OCI-LY1 (cell line): ENCODE measurements around the gene LENEP.

Experiments
- H2AFZ ChIP-seq: fragments of 200-600 bp; sonication (generic), shearing (Covaris generic); 2 replicates; pipeline ENCODE4 v1.6.0; 2014; ENCODE audit warnings: antibody characterized with exemption, mild to moderate bottlenecking, low read length
- H3F3A ChIP-seq: fragments of 200-600 bp; sonication (generic), shearing (Covaris generic); 2 replicates; pipeline ENCODE4 v1.6.0; 2014; ENCODE audit warnings: mild to moderate bottlenecking, antibody characterized with exemption, low read length, moderate library complexity; ENCODE audit not compliant: insufficient read depth
- H3K27ac ChIP-seq: fragments of 200-600 bp; sonication (generic); 2 replicates; pipeline ENCODE4 v1.5.1; 2014; ENCODE audit warnings: low read length, mixed run types, mild to moderate bottlenecking, low read depth; ENCODE audit not compliant: poor library complexity, severe bottlenecking
- H3K27me3 ChIP-seq: fragments of 200-600 bp; sonication (generic); 2 replicates; pipeline ENCODE4 v1.6.0; 2014; ENCODE audit warnings: antibody characterized with exemption, mild to moderate bottlenecking, low read length, moderate library complexity; ENCODE audit not compliant: insufficient read depth
- H3K36me3 ChIP-seq: fragments of 200-600 bp; sonication (generic); 2 replicates; pipeline ENCODE4 v1.6.1; 2014; ENCODE audit warnings: mild to moderate bottlenecking, antibody characterized with exemption, low read length, moderate library complexity, mixed read lengths; ENCODE audit not compliant: insufficient read depth
- H3K4me1 ChIP-seq: fragments of 200-600 bp; sonication (generic); 2 replicates; pipeline ENCODE4 v1.5.1; 2014; ENCODE audit warnings: mild to moderate bottlenecking, low read length, moderate library complexity; ENCODE audit not compliant: insufficient read depth, severe bottlenecking
- H3K4me2 ChIP-seq: fragments of 200-600 bp; sonication (generic), shearing (Covaris generic); 2 replicates; pipeline ENCODE4 v1.6.1; 2014; ENCODE audit warnings: low read length
- H3K4me3 ChIP-seq: fragments of 200-600 bp; sonication (generic); 2 replicates; pipeline ENCODE4 v1.5.1; 2014; ENCODE audit warnings: low read length, low read depth, mild to moderate bottlenecking, mixed read lengths; ENCODE audit not compliant: poor library complexity, severe bottlenecking
- H3K79me2 ChIP-seq: fragments of 200-600 bp; shearing (Covaris generic); 2 replicates; pipeline ENCODE4 v1.6.1; 2016; ENCODE audit warnings: mixed run types, low read length, mixed read lengths; ENCODE audit not compliant: insufficient read depth
- H3K9ac ChIP-seq: fragments of 200-600 bp; sonication (generic), shearing (Covaris generic); 2 replicates; pipeline ENCODE4 v1.6.1; 2014; ENCODE audit warnings: mild to moderate bottlenecking, low read length, mixed read lengths
- H3K9me2 ChIP-seq: fragments of 200-600 bp; sonication (generic), shearing (Covaris generic); 2 replicates; pipeline ENCODE4 v1.6.1; 2014; ENCODE audit warnings: low read depth, mild to moderate bottlenecking, low read length, mixed read lengths
- H3K9me3 ChIP-seq: fragments of 200-600 bp; shearing (Covaris generic); 2 replicates; pipeline ENCODE4 v1.6.1; 2014; ENCODE audit warnings: low read length, mixed read lengths
- H4K20me1 ChIP-seq: fragments of 200-600 bp; sonication (generic), shearing (Covaris generic); 2 replicates; pipeline ENCODE4 v1.6.0; 2016; ENCODE audit warnings: mild to moderate bottlenecking, low read length; ENCODE audit not compliant: insufficient read depth
- CTCF ChIP-seq: fragments of 200-600 bp; sonication (generic), shearing (Covaris generic); IDR thresholded peaks from 2 replicates; pipeline ENCODE4 v1.5.1; 2017; ENCODE audit warnings: mild to moderate bottlenecking, antibody characterized with exemption, low read length, moderate library complexity, mixed read lengths
- EZH2 ChIP-seq: fragments of 200-600 bp; sonication (generic), shearing (Covaris generic); IDR thresholded peaks from 2 replicates; pipeline ENCODE4 v1.8.0; 2017; ENCODE audit warnings: borderline replicate concordance, mixed run types, mild to moderate bottlenecking, antibody characterized with exemption, low read length, moderate library complexity, mixed read lengths

LENEP gene

GRCh38 chr1:155022927-155023236 lies 29.5 kb downstream of the LENEP start:
- 0 out of 2 replicates have a peak, but pooled peaks cover 3% of the 10 kb centered on the region for H3K27me3 ChIP-seq
- H3K4me1 ChIP-seq = peaks cover 3% of the 10 kb centered on the region
- no peak overlapping the region for H3K4me2 ChIP-seq

GRCh38 chr1:155023627-155024026 lies 30.2 kb downstream of the LENEP start:
- TF ChIP-seq EZH2 (no peak), CTCF (no peak)
- no peaks in the 10 kb centered on the region for H3K9me3 ChIP-seq
- H3K9ac ChIP-seq = no peak overlapping the region
- H3K4me3 ChIP-seq = no peak overlapping the region
- no peaks in the 10 kb centered on the region for H3K79me2 ChIP-seq
- H3F3A ChIP-seq = no peaks in the 10 kb centered on the region
- H3K9me2 ChIP-seq = no peaks in the 10 kb centered on the region
- H3K27me3 ChIP-seq = 0 out of 2 replicates have a peak, but pooled peaks cover 3% of the 10 kb centered on the region
- no peak overlapping the region for H3K4me2 ChIP-seq
- H3K4me1 ChIP-seq = no peaks in the 10 kb centered on the region
- no peak overlapping the region for H3K27ac ChIP-seq
- no peaks in the 10 kb centered on the region for H3K36me3 ChIP-seq
- H4K20me1 ChIP-seq = no peaks in the 10 kb centered on the region
- no peak overlapping the region for H2AFZ ChIP-seq

More at GRCh38 chr1:155022927-155023236, 29.5 kb downstream of the LENEP start:
- no peak for TF ChIP-seq EZH2
- TF ChIP-seq CTCF = no peak
- Histone ChIP-seq H3F3A (no peaks in the 10 kb centered on the region), H3K9ac (no peak overlapping the region), H3K9me3 (no peaks in the 10 kb centered on the region), H3K27ac (no peak overlapping the region), H3K9me2 (no peaks in the 10 kb centered on the region), H3K4me3 (no peak overlapping the region), H2AFZ (no peak overlapping the region), H3K36me3 (no peaks in the 10 kb centered on the region), H3K79me2 (no peaks in the 10 kb centered on the region), H4K20me1 (no peaks in the 10 kb centered on the region)

- no peak overlapping the region for H3K4me3 ChIP-seq
- no peak overlapping the region for H3K27ac ChIP-seq
- H3K27me3 ChIP-seq = 0 out of 2 replicates have a peak, but pooled peaks cover 3% of the 10 kb centered on the region
- no peak overlapping the region for H3K9ac ChIP-seq
- no peaks in the 10 kb centered on the region for H3K4me1 ChIP-seq
- no peak overlapping the region for H3K4me2 ChIP-seq
- no peaks in the 10 kb centered on the region for H4K20me1 ChIP-seq
- H3K9me2 ChIP-seq = no peaks in the 10 kb centered on the region
- TF ChIP-seq CTCF = no peak
- TF ChIP-seq EZH2 = no peak
- H3K36me3 ChIP-seq = no peaks in the 10 kb centered on the region
- no peaks in the 10 kb centered on the region for H3K9me3 ChIP-seq
- H3K79me2 ChIP-seq = no peaks in the 10 kb centered on the region
- no peaks in the 10 kb centered on the region for H3F3A ChIP-seq
- no peak overlapping the region for H2AFZ ChIP-seq
Observed at GRCh38 chr1:155024315-155024714, 30.9 kb downstream of the LENEP start.
